CD4-positive, alpha-beta T cell treated with Interleukin-12 subunit alpha and Interleukin-12 subunit beta, for 1 hour (primary cell): ENCODE measurements around the gene TPPP.
"Not testable (repeated sequence)": the region's sequence is repeated elsewhere in the genome, so short reads cannot be mapped to it uniquely, and the experiment has no call there.

Experiments
- DNase-seq: peaks from one replicate; pipeline ENCODE4 v3.0.0-alpha.2; 2020

TPPP gene

GRCh38 chr5:643811-644271 lies 49.3 kb downstream of the TPPP start:
- no peak for DNase-seq

GRCh38 chr5:643351-643801 lies 49.8 kb downstream of the TPPP start:
- DNase-seq = no peak

GRCh38 chr5:642481-642880 lies 50.7 kb downstream of the TPPP start:
- DNase-seq = no peak

GRCh38 chr5:641331-641765 lies 51.8 kb downstream of the TPPP start:
- DNase-seq = no peak

GRCh38 chr5:640461-641330 lies 52.5 kb downstream of the TPPP start:
- no peak for DNase-seq

GRCh38 chr5:639584-640213 lies 53.5 kb downstream of the TPPP start:
- no peak for DNase-seq

- DNase-seq = no peak
These were observed 54.0 kb downstream of the TPPP start for GRCh38 chr5:639253-639530.

GRCh38 chr5:638501-639252 lies 54.5 kb downstream of the TPPP start:
- no peak for DNase-seq

- DNase-seq = no peak
These were observed 55.3 kb downstream of the TPPP start for GRCh38 chr5:637581-638450.

- DNase-seq = no peak
These were observed 56.2 kb downstream of the TPPP start for GRCh38 chr5:636951-637350.

- DNase-seq = no peak
These were observed 57.7 kb downstream of the TPPP start for GRCh38 chr5:635306-636055.

- no peak for DNase-seq
These were observed 59.0 kb downstream of the TPPP start for GRCh38 chr5:634191-634590.

- no peak for DNase-seq
These were observed 59.6 kb downstream of the TPPP start for GRCh38 chr5:633501-633955.

- DNase-seq = not testable (repeated sequence)
These were observed 64.6 kb downstream of the TPPP start for GRCh38 chr5:628351-629205.

GRCh38 chr5:627840-628239 lies 65.3 kb downstream of the TPPP start:
- DNase-seq = no peak

- no peak for DNase-seq
These were observed 66.3 kb downstream of the TPPP start for GRCh38 chr5:626850-627249.

GRCh38 chr5:625516-625915 lies 67.6 kb downstream of the TPPP start:
- DNase-seq = no peak

- DNase-seq = no peak
These were observed 68.3 kb downstream of the TPPP start for GRCh38 chr5:624951-625230.

- DNase-seq = no peak
These were observed 68.8 kb downstream of the TPPP start for GRCh38 chr5:624118-624950.

- DNase-seq = no peak
These were observed 69.6 kb downstream of the TPPP start for GRCh38 chr5:623531-623930.
